Adrenal gland (tissue), 12 donors: Measurements from ENCODE around the gene KCNAB1. TPM values are rescaled to one million over a fixed set of nuclear protein-coding genes. Genes with fewer than 3 reads are reported as not detected.

Experiments used
- DNase-seq, 7 donors: peaks; one replicate each; pipeline ENCODE4 v3.0.0-alpha.2; 2019 to 2020
- H3K27ac ChIP-seq, 5 donors: fragments of 200-600 bp; sonication (generic) in 4 of 5; 1 replicate in 3 of 5; 2 replicates in 2 of 5; pipeline versions ENCODE4 v1.5.1 to v1.8.0; 2016 to 2020; ENCODE audit warnings: mild to moderate bottlenecking in 1 of 5
- H3K27me3 ChIP-seq: fragments of 200-600 bp; 2 replicates; pipeline ENCODE4 v1.8.0; 2021
- H3K36me3 ChIP-seq, 2 donors: fragments of 200-600 bp; replicated peaks in 1 of 2; 1 replicate in 1 of 2; 2 replicates in 1 of 2; pipeline versions ENCODE4 v1.5.1 to v1.8.0; 2018 to 2022
- H3K4me1 ChIP-seq, 2 donors: fragments of 200-600 bp; replicated peaks in 1 of 2; 1 replicate in 1 of 2; 2 replicates in 1 of 2; pipeline versions ENCODE4 v1.5.1 to v1.8.0; 2018 to 2021
- H3K4me3 ChIP-seq, 4 donors: fragments of 200-600 bp; sonication (generic) in 3 of 4; one replicate each; pipeline ENCODE4 v1.5.1; 2016 to 2018
- H3K9me3 ChIP-seq, 3 donors: fragments of 200-600 bp; sonication (generic) in 1 of 3; replicated peaks in 1 of 3; 1 replicate in 2 of 3; 2 replicates in 1 of 3; pipeline versions ENCODE4 v1.5.1 to v1.8.0; 2016 to 2021
- CTCF ChIP-seq, 6 experiments: fragments of 450-650 bp in 4 of 6; fragments of 200-600 bp in 2 of 6; sonication (generic) in 1 of 6; IDR thresholded peaks; 1 replicate in 5 of 6; 2 replicates in 1 of 6; pipeline versions ENCODE4 v1.5.1 to v1.8.0; 2016 to 2021; ENCODE audit warnings: antibody characterized with exemption in 6 of 6, mild to moderate bottlenecking in 2 of 6, moderate library complexity in 1 of 6
- POLR2A ChIP-seq, 2 donors: fragments of 450-650 bp; IDR thresholded peaks; one replicate each; pipeline ENCODE4 v1.6.1; 2017; ENCODE audit warnings: antibody characterized with exemption in 2 of 2, mild to moderate bottlenecking in 2 of 2, moderate library complexity in 1 of 2
- WGBS, 4 donors: extraction: QIAGEN DNeasy Blood & Tissue Kit in 2 of 4; methylation state at CpG; one replicate each; pipeline versions ENCODE4 v1.1.5 to v1.1.7; 2013 to 2017; 5-methylcytosine and 5-hydroxymethylcytosine counted together
- intact Hi-C, 2 donors: fragments of 100-400 bp; cut with DNase I; formaldehyde crosslinking; loops; one replicate each; pipeline versions ENCODE4 v1.14.1 to v1.15.0; 2022 to 2023
- polyA plus RNA-seq, 3 donors: library from polyadenylated mRNA; stranded (reverse); fragments of 200-250 nt in 2 of 3; fragments of 350-450 nt in 1 of 3; fragmentation: Illumina TruSeq in 1 of 3; extraction: RNeasy Lipid Tissue Mini Kit (QIAGEN cat#74804) in 1 of 3; gene quantifications; one replicate each; pipeline ENCODE4 v1.2.3, GENCODE V29; 2013 to 2014
- total RNA-seq, 9 donors: library from RNA; depleted of rRNA in 4 of 9; stranded (reverse); fragments of >200 nt in 4 of 9; fragments of 120-200 nt in 1 of 9; fragmentation: NEBNext Ultra II Directional in 1 of 9; extraction: Animal tissue kit (Norgen Biotek cat#: 25700) in 1 of 9; gene quantifications; one replicate each; pipeline versions ENCODE4 v1.1.0 to v1.2.4, GENCODE V29; 2013 to 2023
- donor health status: healthy with polysubstance abuse.
- donor health status: Bipolar disorder and iron deficiency.
- donor health status: DM: yes; HTN: yes; CAD: no.
- donor health status: DM: no; HTN: no; CAD: no.
- donor health status: DM: no; HTN: no; CAD: no.
- donor health status: DM: yes; HTN: yes; CAD: no.

KCNAB1 gene
- total and polyA plus RNA-seq, 12 donors, result 0.36 to 5.0 (median 1.5) TPM

- peak; percentile 76 to 91 (median 88) for TF ChIP-seq CTCF (IDR thresholded peaks at IDR 0.05)
- TF ChIP-seq POLR2A (IDR thresholded peaks at IDR 0.05), result no peak
- no peaks in the 10 kb centered on the region for H3K4me1 ChIP-seq
- WGBS, 4 donors, result 16 to 25% (median 21%) methylated on average over 8 of the region's 8 CpGs
- H3K4me3 ChIP-seq, result no peak overlapping the region
- no peaks in the 10 kb centered on the region for H3K27me3 ChIP-seq
- DNase-seq, result peak; percentile 27 to 82 (median 50)
- H3K36me3 ChIP-seq, result no peaks in the 10 kb centered on the region
- no peak overlapping the region for H3K27ac ChIP-seq
- no peaks in the 10 kb centered on the region for H3K9me3 ChIP-seq
- intact Hi-C loops, result loop anchor here (5.0 to 10.0 kb wide), 4 partner anchors 222 to 362 kb away; no protein-coding TSS in a partner anchor
Observed at GRCh38 chr3:156150434-156151066, 30.2 kb downstream of the KCNAB1 start.

GRCh38 chr3:156151824-156152428 lies 31.5 kb downstream of the KCNAB1 start:
- TF ChIP-seq CTCF (IDR thresholded peaks at IDR 0.05) (peak; percentile 46 to 78 (median 70)), POLR2A (IDR thresholded peaks at IDR 0.05) (no peak)
- H3K4me1 ChIP-seq, result no peaks in the 10 kb centered on the region
- H3K9me3 ChIP-seq, result no peaks in the 10 kb centered on the region
- peak; percentile 47 to 92 (median 77) for DNase-seq
- intact Hi-C loops, result loop anchor here (5.0 to 10.0 kb wide), 4 partner anchors 220 to 360 kb away; no protein-coding TSS in a partner anchor
- H3K4me3 ChIP-seq, result no peak overlapping the region
- H3K27me3 ChIP-seq, result no peaks in the 10 kb centered on the region
- H3K27ac ChIP-seq, result no peak overlapping the region
- WGBS, 4 donors, result 37 to 45% (median 39%) methylated on average over 10 of the region's 10 CpGs
- H3K36me3 ChIP-seq, result no peaks in the 10 kb centered on the region

GRCh38 chr3:156158656-156159295 lies 38.4 kb downstream of the KCNAB1 start:
- WGBS, 4 donors, result 81 to 95% (median 84%) methylated on average over 3 of the region's 3 CpGs
- H3K4me3 ChIP-seq, result no peak overlapping the region
- DNase-seq, result no peak
- no peaks in the 10 kb centered on the region for H3K36me3 ChIP-seq
- H3K27ac ChIP-seq, result no peak overlapping the region
- no peaks in the 10 kb centered on the region for H3K4me1 ChIP-seq
- no peaks in the 10 kb centered on the region for H3K27me3 ChIP-seq
- intact Hi-C loops, result loop anchor here in 1 of 2 donors (10.0 kb wide), 1 partner anchor 226 kb away; no protein-coding TSS in a partner anchor
- TF ChIP-seq POLR2A (IDR thresholded peaks at IDR 0.05) (no peak), CTCF (IDR thresholded peaks at IDR 0.05) (no peak)
- H3K9me3 ChIP-seq, result no peaks in the 10 kb centered on the region

GRCh38 chr3:156160647-156161046 lies 40.3 kb downstream of the KCNAB1 start:
- H3K27me3 ChIP-seq, result no peaks in the 10 kb centered on the region
- intact Hi-C loops, result no loop called here
- H3K9me3 ChIP-seq, result no peaks in the 10 kb centered on the region
- DNase-seq, result no peak
- H3K36me3 ChIP-seq, result no peaks in the 10 kb centered on the region
- peak overlapping the region in 1 of 4 donors; percentile 34 for H3K4me3 ChIP-seq
- H3K27ac ChIP-seq, result no peak overlapping the region
- WGBS, 4 donors, result 9 to 28% (median 25%) methylated on average over 3 of the region's 3 CpGs
- TF ChIP-seq CTCF (IDR thresholded peaks at IDR 0.05) (no peak), POLR2A (IDR thresholded peaks at IDR 0.05) (no peak)
- no peaks in the 10 kb centered on the region for H3K4me1 ChIP-seq
